Activated naive CD4-positive, alpha-beta T cell treated with anti-CD3 and anti-CD28 coated beads, Interleukin-2, amount 50 U/mL, for 16 hours (primary cell): ENCODE data around the gene HPS3.

ENCODE experiments used
- DNase-seq: peaks from one replicate; pipeline ENCODE4 v3.0.0-alpha.2; 2020

HPS3 gene

GRCh38 chr3:149122721-149123578 lies 6.5 kb upstream of the HPS3 start:
- no peak for DNase-seq

- no peak for DNase-seq
Observed at GRCh38 chr3:149128821-149129220, 617 bp upstream of the HPS3 start.

GRCh38 chr3:149131589-149131988 lies 2.2 kb downstream of the HPS3 start:
- no peak for DNase-seq

GRCh38 chr3:149134575-149134974 lies 5.1 kb downstream of the HPS3 start:
- DNase-seq, result no peak

DNA sequence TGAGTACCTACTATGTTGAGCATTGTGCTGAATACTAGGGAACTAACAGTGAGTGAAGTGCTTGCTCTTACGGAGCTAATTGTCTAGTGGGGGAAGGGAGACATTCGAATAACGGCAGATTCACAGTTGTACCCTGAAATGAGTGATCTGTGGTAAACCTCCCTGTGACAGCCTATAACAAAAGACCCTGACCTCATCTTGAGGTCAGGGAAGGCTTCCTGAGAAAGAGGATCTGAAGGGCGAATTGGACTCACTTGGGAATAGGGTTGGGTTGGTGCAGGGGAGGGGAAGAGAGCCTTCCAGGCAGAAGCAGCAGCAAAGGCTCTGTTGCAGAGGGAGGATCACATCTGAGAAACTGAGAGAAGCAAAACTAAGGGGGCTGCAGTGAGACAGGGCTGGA lies 13.2 kb downstream of the HPS3 start:
- DNase-seq, result no peak

GRCh38 chr3:149145356-149145755 lies 15.9 kb downstream of the HPS3 start:
- no peak for DNase-seq

- no peak for DNase-seq
Observed at GRCh38 chr3:149145974-149146373, 16.5 kb downstream of the HPS3 start.

GRCh38 chr3:149150436-149150835 lies 21.0 kb downstream of the HPS3 start:
- no peak for DNase-seq

- DNase-seq, result no peak
Observed at GRCh38 chr3:149151843-149152242, 22.4 kb downstream of the HPS3 start.

GRCh38 chr3:149152420-149152819 lies 23.0 kb downstream of the HPS3 start:
- DNase-seq, result no peak

- DNase-seq, result no peak
Observed at GRCh38 chr3:149153402-149153801, 24.0 kb downstream of the HPS3 start.

DNA sequence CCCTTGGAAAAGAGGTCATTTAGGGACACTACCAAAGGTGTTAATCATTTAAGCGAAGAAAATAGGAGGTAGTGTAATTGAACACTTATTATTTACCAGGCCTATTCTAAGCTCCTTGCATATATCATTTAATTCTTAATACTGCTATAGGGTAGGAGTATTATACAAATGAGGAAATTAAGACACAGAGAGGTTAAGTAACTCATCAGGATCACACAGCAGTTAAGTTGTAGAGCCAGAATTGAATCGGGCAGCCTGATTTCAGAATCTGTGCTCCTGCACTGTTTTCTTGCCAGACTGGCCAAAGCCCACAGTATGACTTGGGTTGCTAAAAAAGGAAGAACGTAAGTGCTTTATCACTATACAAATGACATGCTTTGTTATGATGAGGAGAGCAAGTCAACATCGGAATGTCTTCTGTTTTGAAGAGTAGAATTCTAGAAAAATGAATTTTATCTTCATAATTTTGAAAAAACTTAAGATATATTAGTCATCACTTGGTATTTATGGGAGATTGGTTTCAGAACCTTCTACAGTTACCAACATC lies 31.4 kb downstream of the HPS3 start:
- DNase-seq, result no peak

DNA sequence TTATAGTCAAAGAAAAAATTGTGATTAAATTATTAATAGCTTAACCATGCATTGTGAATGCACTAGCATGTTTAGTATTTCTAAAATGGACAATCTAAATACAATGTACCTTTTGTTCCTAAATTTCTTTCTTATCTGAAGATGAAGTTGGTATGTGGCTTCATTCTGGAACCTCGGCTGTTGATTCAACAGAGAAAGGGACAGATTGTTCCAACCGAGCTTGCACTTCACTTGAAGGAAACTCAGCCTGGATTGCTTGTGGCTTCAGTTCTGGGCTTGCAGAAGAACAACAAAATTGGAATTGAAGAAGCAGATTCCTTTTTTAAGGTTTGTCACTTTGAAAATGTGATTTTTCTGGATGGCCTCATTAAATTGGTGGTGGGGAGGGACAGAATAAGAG lies 32.6 kb downstream of the HPS3 start:
- no peak for DNase-seq

DNA sequence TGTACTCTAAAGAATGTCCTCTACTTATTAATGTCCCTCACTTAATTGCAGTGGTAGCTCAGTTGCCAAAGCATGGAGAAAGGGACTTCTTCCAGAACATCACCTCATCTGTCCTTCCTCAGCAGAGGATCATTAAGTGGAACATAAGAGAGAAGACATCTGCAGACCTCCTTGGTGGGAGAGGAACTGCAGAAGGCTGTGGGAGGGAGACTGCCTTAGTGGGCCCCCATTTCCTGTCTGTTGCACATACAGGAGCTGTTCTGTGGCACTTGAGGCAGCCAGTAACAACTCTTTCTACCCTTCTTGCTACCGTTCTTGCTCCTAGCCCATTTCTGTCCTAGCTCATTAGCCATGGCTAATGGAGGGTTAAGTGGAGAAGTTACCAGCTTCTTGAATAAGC lies 33.6 kb downstream of the HPS3 start:
- DNase-seq, result no peak

- DNase-seq, result no peak
Observed at GRCh38 chr3:149167898-149168297, 38.5 kb downstream of the HPS3 start.

GRCh38 chr3:149170672-149171071 lies 41.2 kb downstream of the HPS3 start:
- no peak for DNase-seq

DNA sequence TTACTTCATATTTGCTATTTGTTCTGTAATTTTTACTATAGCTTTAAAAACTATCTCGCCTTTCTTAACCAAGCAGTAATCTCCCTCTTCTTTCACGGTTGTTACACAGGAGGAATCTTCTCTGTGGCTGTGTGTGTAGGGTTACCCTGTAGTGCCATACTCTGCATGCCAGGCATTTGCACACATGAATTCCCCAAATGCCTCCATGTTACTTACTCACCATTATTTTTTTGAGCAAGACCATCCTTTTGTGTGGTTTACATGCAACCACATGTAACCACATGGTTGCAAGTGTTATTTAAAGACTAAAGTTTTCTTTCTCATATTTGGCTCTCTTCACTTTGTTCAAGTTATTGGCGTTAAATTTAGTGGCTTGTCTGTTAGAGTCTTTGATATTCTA lies 45.5 kb downstream of the HPS3 start:
- DNase-seq, result no peak

DNA sequence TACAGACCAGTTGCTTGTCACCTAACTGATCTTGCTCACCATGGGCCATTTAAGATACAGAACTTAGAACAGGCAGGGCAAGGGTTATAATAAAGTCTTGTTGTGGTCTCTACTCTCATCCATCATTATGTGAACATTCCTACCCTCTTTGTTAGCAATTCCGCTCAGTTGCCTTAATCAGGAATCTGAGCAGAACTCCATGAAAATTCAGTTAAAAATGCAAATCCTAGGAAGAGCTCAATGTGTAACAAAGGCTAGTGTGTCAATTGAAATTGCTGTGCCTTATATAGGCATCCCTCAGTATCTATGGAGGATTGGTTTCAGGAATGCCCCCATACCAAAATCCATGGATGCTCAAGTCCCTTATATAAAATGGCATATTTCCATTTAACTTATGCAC lies 47.7 kb downstream of the HPS3 start:
- no peak for DNase-seq

GRCh38 chr3:149179220-149179619 lies 49.8 kb downstream of the HPS3 start:
- DNase-seq, result no peak

GRCh38 chr3:149180057-149180573 lies 50.7 kb downstream of the HPS3 start:
- DNase-seq, result no peak

- no peak for DNase-seq
Observed at GRCh38 chr3:149181182-149181581, 51.7 kb downstream of the HPS3 start.

- DNase-seq, result no peak
Observed at GRCh38 chr3:149186219-149186618, 56.8 kb downstream of the HPS3 start.

- DNase-seq, result no peak
Observed at GRCh38 chr3:149186721-149187120, 57.3 kb downstream of the HPS3 start.

DNA sequence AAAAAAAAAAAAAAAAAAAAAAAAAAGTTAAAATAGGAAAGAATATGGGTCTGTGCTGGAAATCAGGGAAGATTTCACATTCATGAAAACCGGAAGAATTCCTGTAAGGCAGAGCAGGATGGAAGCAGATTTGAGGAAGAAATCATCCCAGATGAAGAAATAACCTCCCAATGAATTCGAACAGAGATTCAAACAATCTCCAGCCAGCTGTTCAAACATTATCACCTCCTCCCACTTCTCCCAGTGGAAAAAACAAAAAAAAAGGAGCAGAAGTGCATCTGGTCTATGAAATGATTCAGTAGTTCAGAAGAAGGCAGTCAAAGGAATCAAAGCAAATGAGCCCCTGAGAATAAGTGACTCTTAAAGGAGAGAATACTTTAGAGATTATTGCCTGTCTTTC lies 59.1 kb downstream of the HPS3 start:
- DNase-seq, result no peak

- DNase-seq, result no peak
Observed at GRCh38 chr3:149195221-149195620, 65.8 kb downstream of the HPS3 start.
